HepG2 (cell line): Measurements from ENCODE around the gene STX10. TPM values are rescaled to one million over a fixed set of nuclear protein-coding genes. Genes with fewer than 3 reads are reported as not detected.

Source experiments
- CENPBD1 ChIP-seq: sonication (generic); formaldehyde crosslinking; IDR thresholded peaks from 2 replicates; pipeline ENCODE4 v1.8.0; 2022; ENCODE audit warnings: missing genetic modification reagents, low read depth, mild to moderate bottlenecking, borderline replicate concordance
- DBP ChIP-seq: sonication (generic); formaldehyde crosslinking; IDR thresholded peaks from 2 replicates; pipeline ENCODE4 v1.4.0; 2020; ENCODE audit warnings: missing genetic modification reagents; ENCODE audit errors: not compliant biosample characterization
- EED ChIP-seq: sonication (generic); formaldehyde crosslinking; IDR thresholded peaks from 2 replicates; pipeline ENCODE4 v1.5.0; 2020; ENCODE audit warnings: mild to moderate bottlenecking, missing genetic modification reagents
- ELF1 ChIP-seq: sonication (generic); formaldehyde crosslinking; IDR thresholded peaks from 2 replicates; pipeline ENCODE4 v1.4.0; 2020; ENCODE audit warnings: missing genetic modification reagents
- FOXP1 ChIP-seq, 2 experiments: fragments of 450-650 bp in 1 of 2; IDR thresholded peaks; 2 replicates each; pipeline ENCODE4 v1.6.1; 2017 to 2018; ENCODE audit warnings: antibody characterized with exemption in 1 of 2
- U2AF1 ChIP-seq: fragments of 200-400 bp; formaldehyde crosslinking; optimal IDR thresholded peaks from 2 replicates; pipeline ENCODE3; 2017; ENCODE audit warnings: mild to moderate bottlenecking, low read depth, low read length
- ZNF770 ChIP-seq: sonication (generic); formaldehyde crosslinking; IDR thresholded peaks from 2 replicates; pipeline ENCODE4 v1.5.0; 2020; ENCODE audit warnings: mild to moderate bottlenecking, missing genetic modification reagents
- polyA plus RNA-seq, 8 experiments: library from polyadenylated mRNA; depleted of rRNA in 3 of 8; stranded (reverse) in 7 of 8; unstranded in 1 of 8; fragments of >200 nt; fragmentation: Illumina TruSeq in 4 of 8; extraction: Trizol in 4 of 8; gene quantifications; 2 replicates each; pipeline versions ENCODE4 v1.2.1 to v1.2.3, GENCODE V29; 2011 to 2016; ENCODE audit warnings: low read depth in 4 of 8, missing spikeins in 1 of 8, mixed read lengths in 1 of 8; ENCODE audit not compliant: insufficient read depth in 1 of 8
- total RNA-seq, 5 experiments: library from RNA; depleted of rRNA; stranded (reverse); fragments of >200 nt; fragmentation: Illumina TruSeq; extraction: Trizol; gene quantifications; 2 replicates each; pipeline ENCODE4 v1.2.3, GENCODE V29; 2016; ENCODE audit warnings: low read depth in 1 of 5
- TF ChIP-seq, protein P1 (sequence below): sonication (generic); formaldehyde crosslinking; IDR thresholded peaks from 2 replicates; pipeline ENCODE4 v1.4.0; 2020; ENCODE audit warnings: missing genetic modification reagents, mild to moderate bottlenecking, borderline replicate concordance
- TF ChIP-seq, protein P2 (sequence below): IDR thresholded peaks from 2 replicates; pipeline ENCODE4 v1.6.1; 2016
- TF ChIP-seq, protein P3 (sequence below): sonication (generic); formaldehyde crosslinking; conservative IDR thresholded peaks from 2 replicates; pipeline ENCODE4 v1.4.0; 2020; ENCODE audit warnings: missing genetic modification reagents

The STX10 gene
- total and polyA plus RNA-seq, 2 of the 13 experiments (the other 11 are each of a cell fraction or from before 2014, with no cell fraction given), result 47.9 to 66.4 TPM

- TF ChIP-seq, protein P1, sequence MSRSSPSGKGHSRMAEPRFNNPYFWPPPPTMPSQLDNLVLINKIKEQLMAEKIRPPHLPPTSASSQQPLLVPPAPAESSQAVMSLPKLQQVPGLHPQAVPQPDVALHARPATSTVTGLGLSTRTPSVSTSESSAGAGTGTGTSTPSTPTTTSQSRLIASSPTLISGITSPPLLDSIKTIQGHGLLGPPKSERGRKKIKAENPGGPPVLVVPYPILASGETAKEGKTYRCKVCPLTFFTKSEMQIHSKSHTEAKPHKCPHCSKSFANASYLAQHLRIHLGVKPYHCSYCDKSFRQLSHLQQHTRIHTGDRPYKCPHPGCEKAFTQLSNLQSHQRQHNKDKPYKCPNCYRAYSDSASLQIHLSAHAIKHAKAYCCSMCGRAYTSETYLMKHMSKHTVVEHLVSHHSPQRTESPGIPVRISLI (CRISPR knock-in tag), result no peak
- peak; percentile 74 for TF ChIP-seq ZNF770
- no peak for TF ChIP-seq DBP (CRISPR knock-in tag)
- TF ChIP-seq, protein P2, sequence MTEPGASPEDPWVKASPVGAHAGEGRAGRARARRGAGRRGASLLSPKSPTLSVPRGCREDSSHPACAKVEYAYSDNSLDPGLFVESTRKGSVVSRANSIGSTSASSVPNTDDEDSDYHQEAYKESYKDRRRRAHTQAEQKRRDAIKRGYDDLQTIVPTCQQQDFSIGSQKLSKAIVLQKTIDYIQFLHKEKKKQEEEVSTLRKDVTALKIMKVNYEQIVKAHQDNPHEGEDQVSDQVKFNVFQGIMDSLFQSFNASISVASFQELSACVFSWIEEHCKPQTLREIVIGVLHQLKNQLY (CRISPR knock-in tag), result peak; percentile 15; the same call in 1 of the 2 replicates
- no peak for TF ChIP-seq U2AF1
- no peak for TF ChIP-seq CENPBD1 (CRISPR knock-in tag)
- no peak for TF ChIP-seq EED (CRISPR knock-in tag)
- TF ChIP-seq, protein P3, sequence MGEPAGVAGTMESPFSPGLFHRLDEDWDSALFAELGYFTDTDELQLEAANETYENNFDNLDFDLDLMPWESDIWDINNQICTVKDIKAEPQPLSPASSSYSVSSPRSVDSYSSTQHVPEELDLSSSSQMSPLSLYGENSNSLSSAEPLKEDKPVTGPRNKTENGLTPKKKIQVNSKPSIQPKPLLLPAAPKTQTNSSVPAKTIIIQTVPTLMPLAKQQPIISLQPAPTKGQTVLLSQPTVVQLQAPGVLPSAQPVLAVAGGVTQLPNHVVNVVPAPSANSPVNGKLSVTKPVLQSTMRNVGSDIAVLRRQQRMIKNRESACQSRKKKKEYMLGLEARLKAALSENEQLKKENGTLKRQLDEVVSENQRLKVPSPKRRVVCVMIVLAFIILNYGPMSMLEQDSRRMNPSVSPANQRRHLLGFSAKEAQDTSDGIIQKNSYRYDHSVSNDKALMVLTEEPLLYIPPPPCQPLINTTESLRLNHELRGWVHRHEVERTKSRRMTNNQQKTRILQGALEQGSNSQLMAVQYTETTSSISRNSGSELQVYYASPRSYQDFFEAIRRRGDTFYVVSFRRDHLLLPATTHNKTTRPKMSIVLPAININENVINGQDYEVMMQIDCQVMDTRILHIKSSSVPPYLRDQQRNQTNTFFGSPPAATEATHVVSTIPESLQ (CRISPR knock-in tag), result no peak
- no peak for TF ChIP-seq FOXP1 (IDR thresholded peaks at IDR 0.05)
- peak; percentile 52 for TF ChIP-seq FOXP1 (CRISPR knock-in tag; IDR thresholded peaks at IDR 0.05)
- TF ChIP-seq ELF1 (CRISPR knock-in tag), result peak; percentile 99
Measured at GRCh38 chr19:13164343-13165161, 14.4 kb upstream of the STX10 start (continued).
